ENCODE data around the gene VARS2.

The VARS2 gene

DNA sequence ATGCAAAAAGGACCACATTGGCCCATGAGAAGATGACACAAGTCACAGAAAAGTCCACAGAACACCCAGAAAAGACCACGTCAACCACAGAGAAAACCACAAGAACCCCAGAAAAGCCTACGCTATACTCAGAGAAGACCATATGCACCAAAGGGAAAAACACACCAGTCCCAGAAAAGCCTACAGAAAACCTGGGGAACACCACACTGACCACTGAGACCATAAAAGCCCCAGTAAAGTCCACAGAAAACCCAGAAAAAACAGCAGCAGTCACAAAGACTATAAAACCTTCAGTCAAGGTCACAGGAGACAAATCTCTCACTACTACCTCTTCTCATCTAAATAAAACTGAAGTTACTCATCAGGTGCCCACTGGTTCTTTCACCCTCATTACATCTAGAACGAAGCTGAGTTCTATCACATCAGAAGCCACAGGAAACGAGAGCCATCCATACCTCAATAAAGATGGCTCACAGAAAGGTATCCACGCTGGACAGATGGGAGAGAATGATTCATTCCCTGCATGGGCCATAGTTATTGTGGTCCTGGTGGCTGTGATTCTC lies 38.0 kb downstream of the VARS2 start:
- Histone ChIP-seq H3K36me3 (ENCODE audit: insufficient read depth, low read length) (no peaks in the 10 kb centered on the region), H3K9ac (ENCODE audit: low read depth, low read length) (no peak overlapping the region), H3K27ac (ENCODE audit: low read length) (no peak overlapping the region), H4K20me1 (ENCODE audit: insufficient read depth, low read length) (no peaks in the 10 kb centered on the region), H3K4me3 (ENCODE audit: low read depth in 1 of 2, low read length in 2 of 2) (no peak overlapping the region), H3K9me3 (ENCODE audit: insufficient read depth, low read length, severe bottlenecking) (no peaks in the 10 kb centered on the region), H2AFZ (ENCODE audit: low read depth, low read length) (no peak overlapping the region), H3K4me1 (ENCODE audit: insufficient read depth, low read length) (peaks cover 19% of the 10 kb centered on the region), H3K27me3 (ENCODE audit: insufficient read depth, low read length, poor library complexity) (peaks cover 49% of the 10 kb centered on the region), H3K4me2 (ENCODE audit: insufficient read depth, low read length) (no peak overlapping the region), H3K79me2 (ENCODE audit: insufficient read depth, low read length) (no peaks in the 10 kb centered on the region)
- no peak for DNase-seq
- TF ChIP-seq, protein P1, sequence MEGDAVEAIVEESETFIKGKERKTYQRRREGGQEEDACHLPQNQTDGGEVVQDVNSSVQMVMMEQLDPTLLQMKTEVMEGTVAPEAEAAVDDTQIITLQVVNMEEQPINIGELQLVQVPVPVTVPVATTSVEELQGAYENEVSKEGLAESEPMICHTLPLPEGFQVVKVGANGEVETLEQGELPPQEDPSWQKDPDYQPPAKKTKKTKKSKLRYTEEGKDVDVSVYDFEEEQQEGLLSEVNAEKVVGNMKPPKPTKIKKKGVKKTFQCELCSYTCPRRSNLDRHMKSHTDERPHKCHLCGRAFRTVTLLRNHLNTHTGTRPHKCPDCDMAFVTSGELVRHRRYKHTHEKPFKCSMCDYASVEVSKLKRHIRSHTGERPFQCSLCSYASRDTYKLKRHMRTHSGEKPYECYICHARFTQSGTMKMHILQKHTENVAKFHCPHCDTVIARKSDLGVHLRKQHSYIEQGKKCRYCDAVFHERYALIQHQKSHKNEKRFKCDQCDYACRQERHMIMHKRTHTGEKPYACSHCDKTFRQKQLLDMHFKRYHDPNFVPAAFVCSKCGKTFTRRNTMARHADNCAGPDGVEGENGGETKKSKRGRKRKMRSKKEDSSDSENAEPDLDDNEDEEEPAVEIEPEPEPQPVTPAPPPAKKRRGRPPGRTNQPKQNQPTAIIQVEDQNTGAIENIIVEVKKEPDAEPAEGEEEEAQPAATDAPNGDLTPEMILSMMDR (IDR thresholded peaks at IDR 0.05; ENCODE audit: borderline replicate concordance, extremely low read depth, low read length, poor library complexity, severe bottlenecking): no peak
- no peak for TF ChIP-seq EZH2 (IDR thresholded peaks at IDR 0.05; ENCODE audit: borderline replicate concordance, low read depth, low read length, severe bottlenecking)
- ATAC-seq (ENCODE audit: insufficient read depth, low read depth): no peak

DNA sequence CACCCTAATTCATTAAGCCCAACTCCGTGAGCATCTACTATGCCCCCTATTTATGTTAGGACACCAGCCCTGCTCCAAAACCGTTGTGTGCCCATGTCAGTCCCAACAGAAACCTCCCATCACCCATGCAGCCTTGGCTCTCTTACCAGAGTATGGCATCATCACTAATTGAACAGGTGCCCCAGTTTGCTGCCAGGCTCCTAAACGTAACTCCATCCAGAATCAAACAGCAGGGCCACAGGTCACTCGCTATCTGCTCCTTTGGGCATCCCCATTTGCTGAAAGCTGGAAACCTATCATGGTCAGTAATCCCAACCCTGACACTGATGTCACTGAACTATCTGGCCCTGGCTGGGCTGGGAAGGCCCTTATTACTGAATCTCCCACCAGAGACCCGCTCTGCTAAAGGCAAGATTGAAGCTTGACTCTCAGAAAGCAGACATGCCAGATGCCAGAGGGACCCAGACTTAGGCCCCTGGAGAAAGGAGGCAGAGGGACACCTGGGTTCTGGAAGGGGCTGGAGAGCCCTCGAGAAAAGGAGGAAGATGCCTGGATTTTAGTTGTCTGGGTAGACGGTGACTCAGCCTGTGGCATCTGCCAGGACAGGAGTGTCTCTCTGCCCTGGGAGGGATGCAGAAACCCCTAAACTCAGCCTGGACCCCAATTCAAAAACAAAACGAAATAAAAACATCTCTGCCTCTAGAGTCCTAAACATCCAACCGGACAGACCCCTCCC lies 40.8 kb downstream of the VARS2 start:
- H3K9ac ChIP-seq (ENCODE audit: low read depth, low read length): peak overlapping the region; percentile 47

GRCh38 chr6:30955367-30956042 lies 41.5 kb downstream of the VARS2 start:
- Histone ChIP-seq H3K27ac (ENCODE audit: low read length) (peak overlapping the region; percentile 17; the same call in 1 of the 2 replicates), H3K9me3 (ENCODE audit: insufficient read depth, low read length, severe bottlenecking) (no peaks in the 10 kb centered on the region), H4K20me1 (ENCODE audit: insufficient read depth, low read length) (no peaks in the 10 kb centered on the region), H3K79me2 (ENCODE audit: insufficient read depth, low read length) (no peaks in the 10 kb centered on the region), H3K36me3 (ENCODE audit: insufficient read depth, low read length) (no peaks in the 10 kb centered on the region), H2AFZ (ENCODE audit: low read depth, low read length) (peak overlapping the region; percentile 75), H3K9ac (ENCODE audit: low read depth, low read length) (peak overlapping the region; percentile 47), H3K4me3 (ENCODE audit: low read depth in 1 of 2, low read length in 2 of 2) (peak overlapping the region; percentile 12 to 56; a peak in 3 of 4 replicates), H3K4me1 (ENCODE audit: insufficient read depth, low read length) (peaks cover 19% of the 10 kb centered on the region), H3K27me3 (ENCODE audit: insufficient read depth, low read length, poor library complexity) (peaks cover 52% of the 10 kb centered on the region), H3K4me2 (ENCODE audit: insufficient read depth, low read length) (peak overlapping the region; percentile 74)
- TF ChIP-seq, protein P1 (IDR thresholded peaks at IDR 0.05; ENCODE audit: borderline replicate concordance, extremely low read depth, low read length, poor library complexity, severe bottlenecking): no peak
- peak; percentile 59 for TF ChIP-seq EZH2 (IDR thresholded peaks at IDR 0.05; ENCODE audit: borderline replicate concordance, low read depth, low read length, severe bottlenecking)
- DNase-seq (peak; percentile 80), ATAC-seq (ENCODE audit: insufficient read depth, low read depth) (peak; percentile 94)

More for the DNA sequence above, 40.8 kb downstream of the VARS2 start:
- H3K27me3 ChIP-seq (ENCODE audit: insufficient read depth, low read length, poor library complexity): peaks cover 52% of the 10 kb centered on the region
- H3K4me2 ChIP-seq (ENCODE audit: insufficient read depth, low read length): peak overlapping the region; percentile 74
- H3K27ac ChIP-seq (ENCODE audit: low read length): no peak overlapping the region
- DNase-seq (no peak), ATAC-seq (ENCODE audit: insufficient read depth, low read depth) (0 out of 3 replicates have a peak, but pooled peaks have one; percentile 3)
- peak overlapping the region; percentile 12 to 56; a peak in 3 of 4 replicates for H3K4me3 ChIP-seq (ENCODE audit: low read depth in 1 of 2, low read length in 2 of 2)
- H2AFZ ChIP-seq (ENCODE audit: low read depth, low read length): peak overlapping the region; percentile 75
- no peaks in the 10 kb centered on the region for H3K79me2 ChIP-seq (ENCODE audit: insufficient read depth, low read length)
- no peaks in the 10 kb centered on the region for H3K9me3 ChIP-seq (ENCODE audit: insufficient read depth, low read length, severe bottlenecking)
- no peaks in the 10 kb centered on the region for H4K20me1 ChIP-seq (ENCODE audit: insufficient read depth, low read length)
- H3K36me3 ChIP-seq (ENCODE audit: insufficient read depth, low read length): no peaks in the 10 kb centered on the region
- peaks cover 19% of the 10 kb centered on the region for H3K4me1 ChIP-seq (ENCODE audit: insufficient read depth, low read length)
- TF ChIP-seq, protein P1 (IDR thresholded peaks at IDR 0.05; ENCODE audit: borderline replicate concordance, extremely low read depth, low read length, poor library complexity, severe bottlenecking): no peak
- TF ChIP-seq EZH2 (IDR thresholded peaks at IDR 0.05; ENCODE audit: borderline replicate concordance, low read depth, low read length, severe bottlenecking): no peak
